Stomach (tissue), 9 donors: ENCODE results near the gene CST4. TPM values are rescaled to one million over a fixed set of nuclear protein-coding genes. Genes with fewer than 3 reads are reported as not detected.
A peak's percentile ranks its signal among the peaks of the same experiment; 100 is the strongest.

Experiments used
- DNase-seq, 2 donors: peaks; one replicate each; pipeline versions ENCODE4 v3.0.0 to v3.0.0-alpha.2; 2013 to 2019
- H3K27ac ChIP-seq, 5 donors: fragments of 200-600 bp in 4 of 5; sonication (generic) in 4 of 5; one replicate each; pipeline ENCODE4 v1.5.1; 2013 to 2019; ENCODE audit warnings: mild to moderate bottlenecking in 1 of 5, moderate library complexity in 1 of 5
- H3K27me3 ChIP-seq, 3 donors: fragments of 200-600 bp; sonication (generic); one replicate each; pipeline ENCODE4 v1.5.1; 2017 to 2019; ENCODE audit warnings: mixed run types in 1 of 3
- H3K36me3 ChIP-seq, 4 donors: fragments of 200-600 bp; sonication (generic); 1 replicate in 3 of 4; 2 replicates in 1 of 4; pipeline ENCODE4 v1.5.1; 2016 to 2019
- H3K4me1 ChIP-seq, 4 donors: fragments of 200-600 bp; sonication (generic); one replicate each; pipeline ENCODE4 v1.5.1; 2016 to 2019
- H3K4me3 ChIP-seq, 4 donors: fragments of 200-600 bp; sonication (generic) in 3 of 4; one replicate each; pipeline ENCODE4 v1.5.1; 2016 to 2019; ENCODE audit warnings: mild to moderate bottlenecking in 1 of 4
- H3K9me3 ChIP-seq, 4 donors: fragments of 200-600 bp; sonication (generic); one replicate each; pipeline ENCODE4 v1.5.1; 2016 to 2019
- CTCF ChIP-seq, 7 experiments: fragments of 450-650 bp in 4 of 7; fragments of 200-600 bp in 3 of 7; sonication (generic) in 3 of 7; IDR thresholded peaks; one replicate each; pipeline ENCODE4 v1.5.1; 2016 to 2019; ENCODE audit warnings: antibody characterized with exemption in 7 of 7, control low read depth in 2 of 7, mild to moderate bottlenecking in 1 of 7
- EP300 ChIP-seq: sonication (generic); formaldehyde crosslinking; IDR thresholded peaks from one replicate; pipeline ENCODE4 v1.6.1; 2017; ENCODE audit warnings: antibody characterized with exemption
- POLR2A ChIP-seq, 4 donors: fragments of 450-650 bp; IDR thresholded peaks; one replicate each; pipeline ENCODE4 v1.6.1; 2016; ENCODE audit warnings: antibody characterized with exemption in 4 of 4, control low read depth in 2 of 4, mild to moderate bottlenecking in 1 of 4, moderate library complexity in 1 of 4
- POLR2AphosphoS5 ChIP-seq, 3 donors: sonication (generic); formaldehyde crosslinking; IDR thresholded peaks; one replicate each; pipeline ENCODE4 v1.6.1; 2016; ENCODE audit warnings: antibody characterized with exemption in 3 of 3
- WGBS, 5 donors: extraction: QIAGEN DNeasy Blood & Tissue Kit in 3 of 5; methylation state at CpG; one replicate each; pipeline versions ENCODE4 v1.1.5 to v1.1.7; 2013 to 2018; 5-methylcytosine and 5-hydroxymethylcytosine counted together
- intact Hi-C: fragments of 100-400 bp; cut with DNase I; formaldehyde crosslinking; loops from one replicate; pipeline ENCODE4 v1.15.1; 2023; ENCODE audit warnings: low total_unique reads
- polyA plus RNA-seq, 3 donors: library from polyadenylated mRNA; stranded (reverse); fragments of 200-250 nt; gene quantifications; one replicate each; pipeline ENCODE4 v1.2.3, GENCODE V29; 2013
- total RNA-seq, 5 donors: library from RNA; depleted of rRNA; stranded (reverse); fragments of >200 nt; gene quantifications; one replicate each; pipeline versions ENCODE4 v1.1.0 to v1.2.3, GENCODE V29; 2014 to 2016
- donor health status: healthy with polysubstance abuse.
- donor health status: Bipolar disorder and iron deficiency.
- donor health status: healthy.

The CST4 gene
- total and polyA plus RNA-seq, 8 donors: not detected

GRCh38 chr20:23640018-23640601, 48.7 kb downstream of the CST4 start:
- peaks cover 0 to under 1% (median 0%) of the 10 kb centered on the region in 4 donors for H3K36me3 ChIP-seq
- H3K9me3 ChIP-seq: no peaks in the 10 kb centered on the region
- H3K4me1 ChIP-seq: peaks cover 13 to 53% (median 40%) of the 10 kb centered on the region in 4 donors
- no peak for DNase-seq
- intact Hi-C loops: no loop called here
- H3K4me3 ChIP-seq: no peak overlapping the region
- WGBS, 5 donors: 81 to 87% (median 84%) methylated on average over 8 of the region's 8 CpGs
- H3K27me3 ChIP-seq: peaks cover 0 to 7% (median 0%) of the 10 kb centered on the region in 3 donors
- peak overlapping the region in 1 of 5 donors; percentile 97 for H3K27ac ChIP-seq
- no peak for TF ChIP-seq POLR2A (IDR thresholded peaks at IDR 0.05)
- no peak for TF ChIP-seq EP300
- no peak for TF ChIP-seq POLR2AphosphoS5 (IDR thresholded peaks at IDR 0.05)
- no peak for TF ChIP-seq CTCF (IDR thresholded peaks at IDR 0.05)

DNA sequence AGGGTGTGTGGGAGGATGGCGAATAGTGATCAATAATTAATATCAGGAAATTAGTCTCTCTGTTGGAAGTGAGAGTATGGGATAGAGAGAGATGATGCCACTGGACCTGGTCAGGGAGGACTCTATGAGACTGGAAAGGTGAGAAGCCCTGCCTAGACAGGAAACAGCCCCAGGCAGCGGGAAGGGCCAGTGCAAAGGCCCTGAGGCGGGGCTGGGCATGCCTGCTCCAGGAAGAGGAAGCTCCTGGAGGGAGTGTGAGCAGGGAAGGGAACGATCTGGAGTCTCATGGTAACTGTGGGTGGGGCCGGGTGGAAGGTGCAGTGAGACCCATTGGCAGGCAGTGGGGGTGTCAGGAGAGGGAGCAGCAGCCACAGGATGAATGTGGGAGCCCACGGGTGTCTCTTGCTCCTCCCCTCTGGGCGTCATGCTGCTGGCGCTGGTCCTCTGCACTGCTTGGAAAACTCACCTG, 49.3 kb downstream of the CST4 start:
- Histone ChIP-seq H3K9me3 (no peaks in the 10 kb centered on the region), H3K27ac (peak overlapping the region in 1 of 5 donors; percentile 97), H3K36me3 (peaks cover under 1 to 7% (median 4%) of the 10 kb centered on the region in 4 donors)

DNA sequence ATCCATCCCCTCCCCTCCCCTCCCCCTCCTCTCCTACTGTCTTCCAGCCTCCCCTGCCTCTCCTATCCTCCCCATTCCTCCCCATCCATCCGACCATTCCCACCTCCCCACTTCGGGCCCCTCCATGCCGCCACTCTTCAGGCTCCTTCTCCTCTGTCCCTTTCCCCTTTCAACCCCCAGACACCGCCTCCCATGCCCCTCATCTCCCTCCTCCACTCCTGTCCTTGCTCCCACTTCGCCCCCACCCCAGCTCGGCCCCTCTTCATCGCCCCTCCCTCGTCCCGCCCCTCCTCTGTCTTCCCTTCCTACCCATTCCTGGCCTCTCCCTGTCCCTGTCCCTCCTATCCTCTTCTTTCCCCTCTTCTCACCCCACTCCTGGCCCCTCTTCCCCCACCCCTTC, 50.5 kb downstream of the CST4 start:
- DNase-seq: no peak
- TF ChIP-seq POLR2A (IDR thresholded peaks at IDR 0.05): no peak
- no peak for TF ChIP-seq POLR2AphosphoS5 (IDR thresholded peaks at IDR 0.05)
- TF ChIP-seq CTCF (IDR thresholded peaks at IDR 0.05): no peak
- TF ChIP-seq EP300: no peak
- H3K27me3 ChIP-seq: peaks cover 0 to 7% (median 0%) of the 10 kb centered on the region in 3 donors
- 57 to 76% (median 69%) methylated on average over 9 of the region's 9 CpGs for WGBS, 5 donors
- H3K36me3 ChIP-seq: peaks cover 11 to 19% (median 16%) of the 10 kb centered on the region in 4 donors
- intact Hi-C loops: no loop called here
- no peak overlapping the region for H3K4me3 ChIP-seq
- H3K9me3 ChIP-seq: no peaks in the 10 kb centered on the region
- peak overlapping the region in 3 of 5 donors; percentile 97 to 99 (median 98) for H3K27ac ChIP-seq
- H3K4me1 ChIP-seq: peaks cover 25 to 71% (median 54%) of the 10 kb centered on the region in 4 donors

More for the DNA sequence above, 49.3 kb downstream of the CST4 start:
- 70 to 71% (median 71%) methylated on average over 8 of the region's 8 CpGs for WGBS, 5 donors
- TF ChIP-seq POLR2A (IDR thresholded peaks at IDR 0.05): no peak
- TF ChIP-seq CTCF (IDR thresholded peaks at IDR 0.05): no peak
- Histone ChIP-seq H3K4me3 (no peak overlapping the region), H3K27me3 (peaks cover 0 to 7% (median 0%) of the 10 kb centered on the region in 3 donors), H3K4me1 (peaks cover 19 to 59% (median 46%) of the 10 kb centered on the region in 4 donors)
- no peak for DNase-seq
- intact Hi-C loops: no loop called here

- Histone ChIP-seq H3K4me1 (peaks cover 25 to 70% (median 53%) of the 10 kb centered on the region in 4 donors), H3K27me3 (peaks cover 0 to 7% (median 0%) of the 10 kb centered on the region in 3 donors), H3K27ac (peak within 1 kb of the TSS; percentile 97 to 99 (median 98)), H3K4me3 (peak within 1 kb of the TSS; percentile 65 to 95 (median 86)), H3K9me3 (no peaks in the 10 kb centered on the region), H3K36me3 (peaks cover 13 to 26% (median 24%) of the 10 kb centered on the region in 4 donors)
- 0 to 1% (median 1%) methylated on average over 20 to 89 of the region's 92 CpGs for WGBS, 5 donors
- intact Hi-C loops: no loop called here
- DNase-seq: peak; percentile 91 to 96
- TF ChIP-seq POLR2A (IDR thresholded peaks at IDR 0.05) (peak in 1 of 4 donors; percentile 63), CTCF (IDR thresholded peaks at IDR 0.05) (no peak), EP300 (no peak), POLR2AphosphoS5 (IDR thresholded peaks at IDR 0.05) (peak; percentile 49 to 91 (median 87))
Observed at GRCh38 chr20:23637282-23638221, 51.3 kb downstream of the CST4 start, which contains the start of gene CST3. CST3 (minus strand) TSS chr20:23637955; CDS start chr20:23637862, 93 bp downstream.
